HepG2 (cell line): ENCODE data around the gene KATNB1. TPM values are rescaled to one million over a fixed set of nuclear protein-coding genes. Genes with fewer than 3 reads are reported as not detected.

Experiments used
- BCL6 ChIP-seq: IDR thresholded peaks from 2 replicates; pipeline ENCODE4 v1.6.1; 2016; ENCODE audit warnings: missing genetic modification reagents, missing compliant biosample characterization
- CTCF ChIP-seq: sonication (generic); formaldehyde crosslinking; IDR thresholded peaks from 2 replicates; pipeline ENCODE4 v1.5.0; 2020; ENCODE audit warnings: mild to moderate bottlenecking, missing genetic modification reagents, moderate library complexity
- HNRNPK ChIP-seq: fragments of 200-400 bp; formaldehyde crosslinking; IDR thresholded peaks from 2 replicates; pipeline ENCODE4 v1.6.1; 2018; ENCODE audit warnings: low read length, low read depth, moderate library complexity, mild to moderate bottlenecking; ENCODE audit not compliant: poor library complexity, severe bottlenecking
- KDM3A ChIP-seq: IDR thresholded peaks from 2 replicates; pipeline ENCODE4 v1.6.1; 2018; ENCODE audit warnings: low read depth, missing compliant biosample characterization
- PRMT3 ChIP-seq: sonication (generic); formaldehyde crosslinking; IDR thresholded peaks from 2 replicates; pipeline ENCODE4 v1.8.1; 2022; ENCODE audit warnings: low read depth, mild to moderate bottlenecking, moderate library complexity, missing genetic modification reagents, borderline replicate concordance
- TCF7L2 ChIP-seq: IDR thresholded peaks from 2 replicates; pipeline ENCODE4 v1.6.1; 2011; ENCODE audit warnings: mild to moderate bottlenecking, low read depth, low read length, moderate library complexity
- THAP7 ChIP-seq: sonication (generic); formaldehyde crosslinking; IDR thresholded peaks from 2 replicates; pipeline ENCODE4 v1.8.1; 2023; ENCODE audit warnings: mild to moderate bottlenecking, missing genetic modification reagents
- ZFP91 ChIP-seq: sonication (generic); formaldehyde crosslinking; IDR thresholded peaks from 2 replicates; pipeline ENCODE4 v1.9.0; 2022; ENCODE audit warnings: missing genetic modification reagents, mild to moderate bottlenecking, borderline replicate concordance
- ZNF253 ChIP-seq: sonication (generic); formaldehyde crosslinking; IDR thresholded peaks from 2 replicates; pipeline ENCODE4 v1.8.0; 2022; ENCODE audit warnings: mild to moderate bottlenecking, missing genetic modification reagents, borderline replicate concordance
- ZNF296 ChIP-seq: sonication (generic); formaldehyde crosslinking; conservative IDR thresholded peaks from 2 replicates; pipeline ENCODE4 v1.5.0; 2020; ENCODE audit warnings: mild to moderate bottlenecking, missing genetic modification reagents
- ZNF331 ChIP-seq: sonication (generic); formaldehyde crosslinking; IDR thresholded peaks from 2 replicates; pipeline ENCODE4 v1.4.0; 2020; ENCODE audit warnings: missing genetic modification reagents
- ZNF609 ChIP-seq: sonication (generic); formaldehyde crosslinking; IDR thresholded peaks from 2 replicates; pipeline ENCODE4 v1.4.0; 2020; ENCODE audit warnings: mild to moderate bottlenecking, missing genetic modification reagents, borderline replicate concordance
- ZNF703 ChIP-seq: sonication (generic); formaldehyde crosslinking; IDR thresholded peaks from 2 replicates; pipeline ENCODE4 v1.5.1; 2020; ENCODE audit warnings: missing genetic modification reagents, mild to moderate bottlenecking, moderate library complexity, borderline replicate concordance
- ZNF879 ChIP-seq: sonication (generic); formaldehyde crosslinking; IDR thresholded peaks from 2 replicates; pipeline ENCODE4 v1.8.1; 2023; ENCODE audit warnings: missing genetic modification reagents
- ZNF883 ChIP-seq: sonication (generic); formaldehyde crosslinking; IDR thresholded peaks from 2 replicates; pipeline ENCODE4 v1.5.1; 2020; ENCODE audit warnings: mild to moderate bottlenecking, missing genetic modification reagents; ENCODE audit errors: not compliant biosample characterization
- ZUFSP ChIP-seq: sonication (generic); formaldehyde crosslinking; IDR thresholded peaks from 2 replicates; pipeline ENCODE4 v1.9.0; 2021; ENCODE audit warnings: missing genetic modification reagents, mild to moderate bottlenecking, borderline replicate concordance
- polyA plus RNA-seq, 8 experiments: library from polyadenylated mRNA; depleted of rRNA in 3 of 8; stranded (reverse) in 7 of 8; unstranded in 1 of 8; fragments of >200 nt; fragmentation: Illumina TruSeq in 4 of 8; extraction: Trizol in 4 of 8; gene quantifications; 2 replicates each; pipeline versions ENCODE4 v1.2.1 to v1.2.3, GENCODE V29; 2011 to 2016; ENCODE audit warnings: low read depth in 4 of 8, missing spikeins in 1 of 8, mixed read lengths in 1 of 8; ENCODE audit not compliant: insufficient read depth in 1 of 8
- total RNA-seq, 5 experiments: library from RNA; depleted of rRNA; stranded (reverse); fragments of >200 nt; fragmentation: Illumina TruSeq; extraction: Trizol; gene quantifications; 2 replicates each; pipeline ENCODE4 v1.2.3, GENCODE V29; 2016; ENCODE audit warnings: low read depth in 1 of 5

Gene KATNB1
- total and polyA plus RNA-seq, 2 of the 13 experiments (the other 11 are each of a cell fraction or from before 2014, with no cell fraction given), result 31.5 to 43.5 TPM

GRCh38 chr16:57704011-57704904 is 31.3 kb upstream of the KATNB1 start (continued):
- TF ChIP-seq HNRNPK, result no peak
- peak; percentile 76; the same call in 1 of the 2 replicates for TF ChIP-seq ZNF609 (CRISPR knock-in tag)
- no peak for TF ChIP-seq KDM3A (CRISPR knock-in tag)
- no peak for TF ChIP-seq ZUFSP (CRISPR knock-in tag)
- TF ChIP-seq TCF7L2, result peak; percentile 49; the same call in 1 of the 2 replicates
- no peak for TF ChIP-seq CTCF (CRISPR knock-in tag)
- TF ChIP-seq ZNF331 (CRISPR knock-in tag), result no peak
- TF ChIP-seq ZNF703 (CRISPR knock-in tag), result no peak
- TF ChIP-seq ZNF879 (CRISPR knock-in tag), result 0 out of 2 replicates have a peak, but pooled peaks have one; percentile 4
- TF ChIP-seq ZNF253 (CRISPR knock-in tag), result no peak
- TF ChIP-seq BCL6 (CRISPR knock-in tag), result peak; percentile 37; the same call in 1 of the 2 replicates
- peak; percentile 64; the same call in 1 of the 2 replicates for TF ChIP-seq ZFP91
- no peak for TF ChIP-seq PRMT3
- TF ChIP-seq ZNF883 (CRISPR knock-in tag), result no peak
- no peak for TF ChIP-seq ZNF296 (CRISPR knock-in tag)
- no peak for TF ChIP-seq THAP7 (CRISPR knock-in tag)
